ENCODE measurements around the gene PRKACB.

PRKACB gene

DNA sequence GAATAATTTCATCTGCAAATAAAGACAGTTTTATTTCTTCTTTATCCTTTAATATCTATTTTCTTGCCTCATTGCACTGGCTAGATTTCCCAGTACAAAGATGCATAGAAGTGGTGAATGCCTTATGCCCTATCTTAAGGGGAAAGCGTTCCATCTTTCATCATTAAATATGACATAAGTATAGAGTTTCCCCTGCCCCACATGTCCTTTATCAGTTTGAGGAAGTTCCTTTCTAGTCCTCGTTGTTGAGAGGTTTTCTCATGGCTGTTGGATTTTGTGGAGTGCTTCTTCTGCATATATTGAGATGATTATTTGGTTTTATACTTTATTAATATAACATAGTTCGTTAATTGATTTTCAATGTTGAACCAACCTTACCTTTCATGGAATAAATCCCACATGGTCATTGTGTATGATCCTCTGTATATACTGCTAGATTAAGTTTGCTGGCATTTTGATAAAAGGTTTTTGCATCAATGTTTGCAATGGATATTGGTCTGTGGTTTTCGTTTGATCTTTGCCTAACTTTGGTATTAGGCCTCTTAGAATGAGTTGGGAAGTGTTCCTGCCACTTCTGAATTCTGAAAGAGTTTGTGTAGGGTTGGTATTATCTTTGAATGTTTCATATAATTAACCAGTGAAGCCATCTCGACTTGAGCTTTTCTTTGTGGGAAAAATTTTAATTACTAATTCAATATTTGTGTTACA is 15.6 kb downstream of the PRKACB start:
- DNase-seq: no peak

DNA sequence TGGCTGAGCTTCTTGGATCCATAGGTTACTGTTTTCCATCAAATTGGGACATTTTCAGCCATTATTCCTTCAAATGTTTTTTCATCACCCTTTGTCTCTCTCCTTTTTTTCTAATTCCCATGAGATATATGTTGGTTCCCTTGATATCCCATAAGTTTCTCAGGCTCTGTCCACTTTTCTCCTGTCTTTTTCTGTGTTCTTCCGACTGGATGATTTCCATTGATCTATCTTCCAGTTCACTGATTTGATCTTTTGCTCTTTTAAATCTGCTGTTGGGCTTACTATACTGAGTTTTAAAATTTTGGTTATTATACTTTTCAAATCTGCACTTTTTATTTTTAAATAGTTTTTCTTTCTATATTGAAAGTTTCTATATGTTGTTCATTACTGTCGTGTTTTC is 18.2 kb downstream of the PRKACB start:
- no peak for DNase-seq

DNA sequence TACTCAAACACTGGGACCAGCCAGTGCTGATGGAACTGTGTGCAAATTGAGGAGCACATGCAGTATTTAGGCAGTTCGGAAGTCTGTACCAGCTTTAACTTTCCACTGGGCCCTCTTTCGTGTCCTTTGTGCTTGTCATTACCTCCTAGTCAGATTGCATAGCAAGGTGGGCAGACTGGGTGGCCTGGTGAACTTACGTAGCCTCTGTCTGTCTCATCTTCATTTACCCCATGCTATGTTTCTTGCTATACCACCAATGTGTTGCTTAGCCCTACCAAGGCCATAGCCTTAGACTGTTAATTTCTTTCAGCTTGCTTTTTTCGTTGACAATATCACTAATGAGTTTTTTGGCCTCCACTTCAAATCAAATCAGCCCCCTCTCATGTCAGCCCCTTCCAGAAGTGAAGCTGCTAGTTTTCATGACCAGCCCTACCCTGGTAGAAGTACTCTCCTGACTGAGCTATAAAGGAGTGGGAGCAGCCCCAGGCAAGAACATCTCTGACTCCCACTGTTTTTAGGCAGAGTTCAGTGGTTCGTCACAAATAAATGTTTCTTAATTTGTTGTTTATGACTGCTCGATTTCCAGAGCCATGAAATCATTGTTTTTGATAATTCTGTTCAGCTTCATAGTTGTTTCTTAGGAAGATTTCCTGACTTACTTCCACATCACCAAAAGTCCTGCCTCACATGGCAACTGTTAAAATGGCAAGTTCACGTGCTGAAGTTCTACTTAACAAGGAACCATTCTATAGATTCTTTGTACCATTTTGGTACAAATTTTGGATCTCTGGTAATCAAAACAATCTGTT is 19.3 kb downstream of the PRKACB start:
- no peak for DNase-seq

DNA sequence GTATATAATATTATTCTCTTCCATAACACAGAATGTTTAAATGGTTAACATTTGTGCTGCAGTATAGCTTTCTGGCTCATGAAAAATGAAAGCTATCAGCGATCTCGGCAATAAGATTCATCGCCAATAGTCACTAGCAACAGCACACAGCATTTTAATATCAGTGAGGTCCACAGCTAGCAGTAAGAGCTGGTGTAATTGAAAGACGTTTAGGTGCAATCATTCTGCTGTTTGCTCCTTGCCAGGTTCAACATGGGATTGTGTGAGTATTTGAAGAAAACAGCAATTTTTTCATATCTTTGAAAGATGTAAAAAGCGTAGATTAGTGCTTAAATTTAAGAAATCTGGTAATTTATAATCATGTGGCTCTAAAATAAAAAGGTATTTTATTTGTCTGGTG is 20.1 kb downstream of the PRKACB start:
- DNase-seq: peak; percentile 0 to 57

DNA sequence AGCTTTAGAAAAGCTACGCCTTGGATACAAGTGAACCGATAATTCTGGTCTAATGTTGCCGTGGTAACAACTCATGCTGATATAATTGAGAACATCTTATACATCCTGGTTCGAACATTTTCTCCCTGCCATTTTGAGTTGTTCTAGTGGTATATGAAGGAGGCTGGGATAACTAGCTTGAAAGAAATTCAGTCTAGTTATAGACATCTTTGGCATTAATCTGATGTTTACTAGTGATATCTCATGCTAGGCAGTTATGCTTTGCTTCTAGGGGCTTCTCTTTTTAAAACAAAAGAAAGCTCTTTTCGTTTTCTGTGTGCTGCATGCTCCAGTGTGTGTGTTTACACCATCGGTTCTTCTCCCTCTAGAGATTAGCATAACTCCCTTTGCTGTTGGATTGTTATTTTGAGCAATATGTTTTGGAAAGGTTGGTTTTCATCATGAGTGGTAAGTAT is 20.5 kb downstream of the PRKACB start:
- DNase-seq: peak; percentile 20 to 58

DNA sequence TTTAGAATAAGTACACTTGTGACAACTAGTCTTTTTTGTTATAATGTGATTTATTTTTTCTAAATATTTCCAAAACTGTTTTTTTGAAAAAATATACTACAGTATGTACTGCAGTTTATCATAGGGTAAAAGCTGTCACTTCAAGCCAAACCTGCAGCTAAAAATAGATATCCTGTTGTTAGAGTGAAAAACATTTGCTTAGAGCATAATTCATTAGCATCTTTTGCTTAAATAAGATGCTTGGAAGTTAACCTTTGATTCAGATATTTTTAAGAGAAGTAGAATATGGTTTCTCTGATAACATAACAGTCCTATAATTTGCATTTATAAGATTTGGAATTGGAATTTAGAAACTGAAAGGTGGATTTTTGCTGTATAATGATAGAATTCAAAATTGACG is 21.5 kb downstream of the PRKACB start:
- no peak for DNase-seq

DNA sequence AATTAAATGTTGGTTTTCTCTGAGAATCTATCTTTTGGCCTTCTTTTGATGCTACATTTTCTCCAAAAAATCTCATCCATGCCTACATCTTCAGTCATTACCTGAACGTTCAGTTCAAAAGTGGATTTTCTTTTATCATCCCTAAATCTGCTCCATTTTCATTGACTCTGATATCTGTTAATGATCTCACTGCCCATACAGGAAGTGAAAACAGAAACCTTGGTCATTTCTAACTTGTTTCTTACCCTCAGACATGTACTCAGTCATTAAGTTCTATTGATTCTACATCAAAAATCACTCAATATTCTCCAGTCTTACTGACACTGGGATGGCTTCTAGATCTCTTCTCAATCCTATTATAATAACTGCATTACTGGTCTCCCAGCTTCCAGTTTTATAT is 22.7 kb downstream of the PRKACB start:
- no peak for DNase-seq

DNA sequence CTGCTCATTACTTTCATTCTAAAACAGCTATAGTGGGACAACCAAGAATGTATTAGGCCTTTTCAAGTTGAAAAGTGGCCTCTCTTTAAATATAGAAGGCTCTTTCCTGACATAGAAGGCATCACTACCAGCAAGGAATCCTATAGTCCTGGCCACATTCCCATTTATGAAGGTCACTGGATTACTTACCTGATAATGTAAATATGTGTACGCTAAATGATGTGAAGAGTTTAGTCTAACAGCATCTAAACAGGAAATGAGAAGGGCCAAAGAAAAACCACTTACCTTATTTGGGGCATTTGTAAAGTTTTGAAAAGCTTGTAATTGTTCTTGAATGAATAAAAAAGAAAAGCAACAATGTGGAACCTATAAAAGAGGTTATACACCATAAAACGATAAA is 24.7 kb downstream of the PRKACB start:
- DNase-seq: no peak

DNA sequence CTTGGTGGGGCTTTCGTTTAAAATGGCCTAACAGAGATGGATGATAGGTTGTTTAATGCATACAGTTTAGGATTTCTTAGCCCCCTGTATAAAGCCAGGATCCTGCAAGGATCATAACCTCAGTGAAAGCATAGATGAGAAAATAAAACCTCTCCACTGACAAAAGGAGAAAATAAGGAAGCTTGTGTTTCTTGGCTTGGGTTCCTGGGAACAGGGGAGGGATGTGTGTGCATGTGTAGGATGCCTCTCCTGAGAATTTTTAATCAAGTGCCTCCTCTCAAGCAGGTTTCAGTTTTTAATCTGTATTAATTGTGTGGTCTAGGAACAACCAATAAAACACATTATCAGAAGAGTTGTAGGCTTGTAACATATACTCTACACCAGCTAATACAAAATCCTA is 26.1 kb downstream of the PRKACB start:
- DNase-seq: no peak

DNA sequence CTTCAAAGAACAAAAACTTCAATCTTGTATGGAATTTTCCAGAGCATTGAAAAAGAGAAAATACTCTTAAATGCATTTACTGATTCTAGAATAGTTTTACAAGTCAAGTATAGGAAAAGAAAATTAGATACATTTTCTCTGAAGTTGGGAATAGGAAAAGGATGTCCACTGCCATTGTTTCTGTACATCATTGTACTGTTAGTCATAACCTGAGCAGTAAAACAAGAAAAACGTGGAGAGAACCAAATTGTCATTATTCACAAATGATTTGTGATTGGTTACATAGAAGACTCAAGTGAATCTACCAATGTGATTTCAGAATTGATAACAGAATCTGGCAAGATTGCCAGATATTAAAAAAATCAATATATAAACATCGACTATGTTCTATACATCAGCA is 27.4 kb downstream of the PRKACB start:
- DNase-seq: no peak

DNA sequence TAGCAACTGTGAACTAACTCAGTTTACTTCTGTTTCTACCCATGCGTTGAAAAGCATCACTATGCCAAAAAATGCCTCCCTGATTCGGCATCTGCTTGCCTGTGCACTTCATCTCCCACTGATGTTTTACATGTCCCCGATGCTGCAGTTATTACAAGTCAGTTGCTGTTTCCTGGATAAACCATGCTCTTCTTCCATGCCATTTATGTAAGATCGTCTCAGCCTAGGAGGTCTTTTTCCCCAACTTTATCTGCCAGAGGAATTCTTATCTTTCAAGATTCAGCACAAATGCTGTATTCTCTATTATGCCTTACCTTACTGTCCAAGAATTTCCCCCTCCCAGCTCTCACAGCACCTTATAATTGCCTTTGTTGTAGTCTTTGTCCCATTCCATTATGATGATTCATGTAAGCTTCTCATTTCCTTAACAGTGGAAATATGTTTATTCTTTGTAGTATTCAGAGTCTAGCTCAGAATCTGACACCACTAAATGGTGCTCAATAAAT is 30.0 kb downstream of the PRKACB start:
- DNase-seq: no peak

DNA sequence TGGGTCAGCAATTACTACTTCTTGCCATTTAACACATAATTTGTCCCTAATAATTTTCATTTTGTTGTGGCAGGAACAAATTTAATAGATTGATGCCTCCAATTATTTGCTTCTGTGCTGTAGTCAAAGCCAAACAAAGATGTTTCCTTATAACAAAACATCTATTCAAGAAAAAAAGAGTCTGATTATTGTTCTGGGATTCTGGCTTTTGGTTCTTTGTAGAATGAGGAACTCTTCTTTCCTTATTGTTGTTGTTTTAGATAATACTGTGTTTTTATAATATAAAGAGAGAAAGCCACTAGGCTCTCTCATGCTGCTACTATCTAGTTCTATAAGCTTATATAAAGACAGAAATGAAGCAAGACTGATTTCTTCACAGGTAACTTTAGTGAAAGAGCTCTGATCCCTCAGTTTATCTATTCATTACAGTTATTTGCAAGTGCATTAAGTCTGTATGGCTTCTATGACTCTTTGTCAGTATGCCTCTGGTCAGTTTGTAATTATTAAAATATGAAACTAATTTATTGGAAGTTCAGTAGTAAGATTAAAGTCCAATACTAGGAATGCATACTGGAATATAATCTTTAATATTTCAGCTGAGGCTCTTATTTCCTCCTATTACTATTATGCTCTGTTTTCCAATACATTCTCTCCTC is 37.4 kb downstream of the PRKACB start:
- no peak for DNase-seq

DNA sequence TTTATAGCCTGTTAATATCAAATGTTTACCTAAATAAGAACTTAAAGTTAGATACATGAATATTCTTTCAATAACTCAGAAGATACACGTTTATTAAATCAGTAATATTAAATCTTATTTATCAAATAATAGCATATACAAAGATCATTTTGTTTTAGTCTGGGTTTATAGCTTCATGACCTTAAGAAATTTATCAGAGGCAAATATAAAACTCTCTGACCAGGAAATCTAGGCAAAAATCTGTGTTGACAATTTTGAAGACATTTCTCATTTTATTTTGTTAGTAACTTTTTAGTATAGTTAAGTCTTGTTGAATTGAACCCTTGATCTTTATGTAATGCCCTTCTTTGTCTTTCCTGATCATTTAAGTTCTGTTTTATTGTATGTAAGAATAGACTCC is 46.4 kb downstream of the PRKACB start:
- DNase-seq: no peak

DNA sequence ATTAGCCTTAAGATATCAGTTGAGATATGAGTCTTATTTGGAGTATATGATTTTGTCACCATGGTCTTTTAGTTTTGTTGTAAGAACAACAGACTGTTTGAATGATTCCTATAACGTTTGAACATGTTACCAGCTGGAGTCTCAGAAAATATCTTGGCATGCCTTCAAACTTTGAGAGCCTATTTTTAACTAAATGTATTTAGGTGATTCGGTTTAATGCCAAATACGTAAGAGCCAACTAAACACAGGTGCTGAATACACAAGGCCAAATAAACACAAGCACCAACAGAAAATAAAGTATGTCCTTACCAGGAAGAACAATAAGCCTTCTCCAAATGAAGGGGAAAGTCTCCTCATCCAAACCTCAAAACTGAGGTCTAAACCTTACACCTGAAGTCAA is 48.6 kb downstream of the PRKACB start:
- no peak for DNase-seq

DNA sequence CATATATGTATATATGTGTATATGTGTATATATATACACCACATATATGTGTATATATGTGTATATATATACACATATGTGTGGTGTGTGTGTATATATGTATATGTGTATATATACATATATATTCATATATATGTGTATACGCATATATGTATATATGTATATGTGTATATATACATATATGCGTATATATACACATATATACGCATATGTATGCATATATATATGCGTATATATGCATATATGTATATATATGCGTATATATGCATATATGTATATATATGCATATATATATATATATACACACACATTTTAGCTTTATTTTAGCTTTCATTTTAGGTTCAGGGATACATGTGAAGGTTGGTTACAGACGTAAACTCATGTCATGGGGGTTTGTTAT is 54.8 kb downstream of the PRKACB start:
- no peak for DNase-seq

DNA sequence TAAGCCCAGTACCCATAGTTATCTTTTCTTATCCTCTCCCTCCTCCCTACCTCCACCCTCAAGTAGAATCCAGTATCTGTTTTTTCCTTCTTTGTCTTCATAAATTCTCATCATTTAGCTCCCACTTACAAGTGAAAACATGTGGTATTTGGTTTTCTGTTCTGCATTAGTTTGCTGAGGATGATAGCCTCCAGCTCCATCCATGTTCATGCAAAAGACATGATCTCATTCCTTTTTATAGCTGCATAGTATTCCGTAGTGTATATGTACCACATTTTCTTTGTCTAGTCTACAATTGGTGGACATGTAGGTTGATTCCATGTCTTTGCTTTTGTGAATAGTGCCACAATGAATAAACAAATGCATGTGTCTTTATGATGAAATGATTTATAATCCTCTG is 55.2 kb downstream of the PRKACB start:
- DNase-seq: no peak

DNA sequence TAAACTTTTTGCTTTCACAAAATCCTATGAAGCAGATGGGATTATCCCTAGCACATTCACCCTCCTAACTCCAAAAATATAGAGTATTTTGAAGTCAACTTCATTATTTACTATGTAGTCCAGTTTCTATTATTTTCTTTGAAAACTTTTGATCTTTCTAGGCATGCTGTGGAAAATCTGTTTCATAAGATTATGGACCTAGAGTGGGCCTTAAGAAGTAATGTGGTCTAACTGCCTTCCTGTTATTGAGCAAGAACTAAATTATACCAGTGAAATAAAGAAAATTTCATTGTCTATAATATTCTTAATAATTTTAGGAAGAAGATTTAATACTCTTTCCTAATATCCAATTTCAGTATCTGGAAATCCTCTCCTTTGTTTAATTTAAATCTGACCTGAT is 58.1 kb downstream of the PRKACB start:
- no peak for DNase-seq

DNA sequence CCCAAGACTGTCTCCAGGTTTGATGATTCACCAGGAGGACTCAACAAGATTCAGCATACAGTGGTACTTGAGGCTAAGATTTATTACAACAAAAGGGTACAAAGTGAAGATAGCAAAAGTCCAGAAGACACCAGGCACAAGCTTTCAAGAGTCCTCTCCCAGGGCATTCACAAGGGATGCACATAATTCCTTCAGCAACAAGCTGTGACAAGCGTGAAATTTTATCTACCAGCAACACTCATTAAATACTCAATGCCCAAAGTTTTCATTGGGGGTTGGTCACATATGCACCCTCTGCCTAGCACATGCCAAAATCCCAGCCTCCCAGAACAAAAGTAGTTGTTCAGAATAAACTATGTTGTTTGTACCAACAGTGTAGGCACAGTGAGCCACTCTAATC is 62.3 kb downstream of the PRKACB start:
- peak in 1 of 2 experiments; percentile 1 for DNase-seq

DNA sequence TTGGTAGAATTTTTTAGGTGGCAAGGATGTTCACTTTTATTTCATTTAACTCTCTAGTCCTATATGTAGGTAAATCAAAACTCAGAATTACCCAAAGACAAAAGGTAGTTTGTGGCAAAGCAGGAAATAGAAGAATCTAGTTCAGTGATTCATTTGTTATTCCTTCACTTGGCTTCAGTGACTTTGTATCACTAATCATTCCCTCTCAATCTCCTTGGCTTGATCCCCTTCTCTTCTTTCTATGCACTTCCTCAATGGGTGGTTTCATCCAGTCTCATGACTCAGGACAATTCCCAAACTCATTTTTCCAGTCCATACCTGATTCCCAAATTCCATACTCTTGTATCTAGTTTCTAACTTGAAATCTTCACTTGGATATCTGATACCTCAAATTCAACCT is 64.9 kb downstream of the PRKACB start:
- DNase-seq: no peak

DNA sequence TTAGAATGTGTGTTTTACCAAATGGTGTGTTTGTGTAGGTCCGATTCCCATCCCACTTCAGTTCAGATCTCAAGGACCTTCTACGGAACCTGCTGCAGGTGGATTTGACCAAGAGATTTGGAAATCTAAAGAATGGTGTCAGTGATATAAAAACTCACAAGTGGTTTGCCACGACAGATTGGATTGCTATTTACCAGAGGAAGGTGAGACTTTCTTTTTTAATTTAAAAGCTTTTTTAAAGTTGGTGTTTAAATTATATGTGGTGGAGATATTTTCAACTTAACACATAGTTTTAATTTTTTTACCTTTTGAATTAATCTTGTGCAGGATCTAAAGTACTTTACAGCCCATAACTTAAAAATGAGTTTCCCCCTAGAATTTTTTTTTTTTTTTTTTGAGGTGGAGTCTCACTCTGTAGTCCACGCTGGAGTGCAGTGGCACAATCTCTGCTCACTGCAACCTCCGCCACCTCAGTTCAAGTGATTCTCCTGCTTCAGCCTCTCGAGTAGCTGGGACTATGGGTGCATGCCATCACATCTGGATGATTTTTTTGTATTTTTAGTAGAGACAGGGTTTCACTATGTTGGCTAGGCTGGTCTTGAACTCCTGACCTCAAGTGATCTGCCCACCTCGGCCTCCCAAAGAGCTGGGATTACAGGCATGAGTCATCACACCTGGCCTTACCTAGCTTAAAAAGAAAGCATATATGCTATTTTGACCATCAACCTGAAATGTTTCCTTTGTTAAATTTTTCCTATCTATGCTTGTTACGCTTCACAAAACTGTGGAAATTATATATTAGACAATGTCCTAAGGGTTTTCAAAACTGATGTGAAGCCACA is 70.3 kb downstream of the PRKACB start:
- DNase-seq: no peak

DNA sequence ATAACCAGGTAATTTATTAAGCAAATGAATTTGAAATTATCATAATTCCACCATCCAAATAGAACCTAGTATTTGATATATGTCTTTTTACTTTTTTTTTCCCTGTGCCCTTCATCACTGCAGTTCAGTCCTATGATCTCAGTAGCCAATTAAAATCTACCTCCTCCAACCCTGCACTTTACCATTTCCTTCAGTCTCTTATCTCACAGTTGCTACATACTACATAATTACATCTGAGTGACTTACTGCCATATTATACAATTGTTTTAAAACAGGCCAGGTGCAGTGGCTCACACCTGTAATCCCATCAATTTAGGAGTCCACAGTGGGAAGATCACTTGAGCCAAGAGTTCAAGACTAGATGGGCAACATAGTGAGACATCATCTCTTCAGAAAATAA is 73.2 kb downstream of the PRKACB start:
- DNase-seq: no peak

DNA sequence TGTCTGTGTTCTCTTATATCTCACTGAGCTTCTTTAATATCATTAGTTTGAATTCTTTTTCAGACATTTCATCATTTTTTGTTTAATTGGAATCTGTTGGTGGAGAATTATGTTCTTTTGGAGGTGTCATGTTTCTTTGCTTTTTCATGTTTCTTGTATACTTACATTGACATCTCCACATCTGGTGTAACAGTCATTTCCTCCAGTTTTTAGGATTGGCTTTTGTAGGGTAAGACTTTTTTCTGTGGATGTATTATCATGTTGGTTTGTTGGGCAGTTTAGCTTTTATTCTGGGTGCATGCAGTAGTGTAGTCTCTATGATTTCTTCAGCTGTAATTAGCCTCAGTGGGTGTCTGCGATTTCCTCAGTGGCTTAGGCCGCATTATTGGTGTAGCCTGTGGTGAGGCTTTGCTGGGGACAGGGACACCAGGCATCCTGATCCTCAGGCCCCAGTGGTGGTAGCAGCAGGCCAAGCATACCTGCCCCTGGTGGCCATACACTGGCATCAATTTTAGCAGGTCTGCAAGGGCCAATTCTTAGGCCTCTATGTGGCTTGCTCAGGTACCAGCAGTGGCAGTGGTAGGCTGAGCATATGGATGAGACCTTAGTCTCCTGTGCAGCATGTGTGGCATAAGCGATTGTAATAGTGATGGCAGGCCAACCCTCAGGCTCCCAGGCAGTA is 79.8 kb downstream of the PRKACB start:
- no peak for DNase-seq

All from NCI-H524 (cell line).